ENCODE data around the gene PLA2G2F. TPM values are rescaled to one million over a fixed set of nuclear protein-coding genes. Genes with fewer than 3 reads are reported as not detected.

Gene PLA2G2F
- total RNA-seq, 4 donors from 2014 or later = 0.07 TPM; not detected in 3

DNA sequence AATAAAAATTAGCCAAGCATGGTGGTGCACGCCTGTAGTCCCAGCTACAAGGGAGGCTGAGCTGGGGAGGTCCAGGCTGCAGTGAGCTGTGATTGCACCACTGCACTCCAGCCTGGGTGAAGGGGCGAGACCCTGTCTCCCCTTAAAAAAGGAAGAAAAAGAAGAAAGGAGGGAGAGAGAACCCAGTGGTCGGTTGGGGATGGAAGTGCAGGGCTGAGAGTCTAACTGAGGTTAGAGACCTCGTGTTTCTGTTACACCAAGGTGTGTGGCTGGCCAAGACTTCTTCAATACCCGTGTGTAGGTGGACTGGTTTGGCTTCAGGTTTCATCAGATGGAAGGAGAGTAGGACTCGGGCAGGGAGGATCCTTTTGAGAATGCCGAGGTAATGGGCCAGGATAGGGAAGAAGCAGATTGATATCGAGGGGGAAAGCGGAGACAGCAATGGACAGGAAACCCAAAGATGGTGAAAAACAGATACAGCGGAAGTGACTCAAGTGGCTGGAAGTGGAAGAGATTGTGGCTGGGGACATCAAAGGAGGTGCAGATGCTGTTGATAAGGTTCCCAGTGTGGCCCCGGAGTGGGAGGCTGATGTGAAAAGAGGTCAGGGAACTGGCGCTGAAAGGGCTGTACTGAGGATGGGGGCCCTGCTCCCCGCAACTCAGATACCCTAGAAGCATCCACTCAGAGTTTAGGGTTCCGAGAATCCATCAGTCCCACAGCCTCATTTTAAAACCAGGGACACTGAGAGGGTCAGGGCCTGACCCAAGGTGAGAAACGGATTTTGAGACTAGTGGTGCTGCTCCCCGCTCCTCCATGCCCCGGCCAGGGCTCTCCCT, 46.1 kb downstream of the PLA2G2F start:
- TF ChIP-seq, protein P1, sequence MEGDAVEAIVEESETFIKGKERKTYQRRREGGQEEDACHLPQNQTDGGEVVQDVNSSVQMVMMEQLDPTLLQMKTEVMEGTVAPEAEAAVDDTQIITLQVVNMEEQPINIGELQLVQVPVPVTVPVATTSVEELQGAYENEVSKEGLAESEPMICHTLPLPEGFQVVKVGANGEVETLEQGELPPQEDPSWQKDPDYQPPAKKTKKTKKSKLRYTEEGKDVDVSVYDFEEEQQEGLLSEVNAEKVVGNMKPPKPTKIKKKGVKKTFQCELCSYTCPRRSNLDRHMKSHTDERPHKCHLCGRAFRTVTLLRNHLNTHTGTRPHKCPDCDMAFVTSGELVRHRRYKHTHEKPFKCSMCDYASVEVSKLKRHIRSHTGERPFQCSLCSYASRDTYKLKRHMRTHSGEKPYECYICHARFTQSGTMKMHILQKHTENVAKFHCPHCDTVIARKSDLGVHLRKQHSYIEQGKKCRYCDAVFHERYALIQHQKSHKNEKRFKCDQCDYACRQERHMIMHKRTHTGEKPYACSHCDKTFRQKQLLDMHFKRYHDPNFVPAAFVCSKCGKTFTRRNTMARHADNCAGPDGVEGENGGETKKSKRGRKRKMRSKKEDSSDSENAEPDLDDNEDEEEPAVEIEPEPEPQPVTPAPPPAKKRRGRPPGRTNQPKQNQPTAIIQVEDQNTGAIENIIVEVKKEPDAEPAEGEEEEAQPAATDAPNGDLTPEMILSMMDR (IDR thresholded peaks at IDR 0.05) = no peak
- TF ChIP-seq POLR2A (IDR thresholded peaks at IDR 0.05) = no peak
- peak overlapping the region in 1 of 2 donors; percentile 54 for H3K27ac ChIP-seq
- intact Hi-C loops (cut with DNase I; ENCODE audit: low total_unique reads) = no loop called here
- DNase-seq = no peak
- no peaks in the 10 kb centered on the region for H3K9me3 ChIP-seq
- H3K4me1 ChIP-seq = no peaks in the 10 kb centered on the region
- no peaks in the 10 kb centered on the region for H3K36me3 ChIP-seq
- no peaks in the 10 kb centered on the region for H3K27me3 ChIP-seq
- H3K4me3 ChIP-seq = no peak overlapping the region

DNA sequence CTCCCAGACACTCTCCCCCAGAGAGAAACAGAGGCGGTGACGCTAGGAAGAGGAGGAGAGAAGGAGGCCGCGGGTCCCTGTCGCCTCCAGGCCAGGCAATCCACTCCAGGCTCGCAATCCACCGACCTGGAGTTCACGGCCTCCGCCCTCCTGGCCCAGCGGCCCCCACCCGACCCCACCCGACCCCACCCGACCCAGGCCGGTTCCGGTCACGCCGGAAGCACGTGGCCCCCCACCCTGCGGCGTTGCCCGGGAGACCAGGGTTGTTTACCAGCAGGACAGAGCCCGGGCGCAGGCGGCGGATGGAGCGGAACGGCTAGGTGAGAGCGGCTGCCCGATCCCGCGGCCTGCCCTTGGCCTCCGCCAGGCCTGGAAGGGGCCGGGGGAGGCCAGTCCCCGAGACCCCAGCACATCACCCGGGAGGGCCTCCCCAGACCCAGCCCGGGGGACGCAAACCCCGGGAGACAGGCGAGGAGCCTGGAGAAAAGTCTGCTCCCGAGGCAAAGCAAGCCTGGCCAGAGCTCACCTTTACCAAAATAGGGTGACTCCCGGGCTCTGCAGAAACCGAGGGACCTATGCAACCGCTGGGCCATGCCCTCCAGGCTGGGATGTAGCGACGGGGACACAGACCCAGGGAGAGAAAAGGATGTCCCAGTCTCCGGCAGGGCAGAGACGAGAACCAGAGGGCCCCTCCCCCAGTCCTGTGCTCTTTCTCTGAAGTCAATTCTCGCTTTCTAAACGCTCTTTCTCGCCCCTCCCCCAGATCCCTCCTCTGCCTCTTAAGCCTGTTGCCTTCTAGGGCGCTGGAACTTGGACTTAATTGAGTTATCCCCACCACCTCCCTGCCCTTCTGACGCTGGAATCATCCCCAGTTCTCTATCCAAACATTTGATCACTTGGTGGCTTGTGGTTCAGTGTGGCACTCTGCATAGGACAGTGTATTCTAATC, 47.0 kb downstream of the PLA2G2F start, which contains the start of the genes PLA2G2C and UBXN10:
Gene PLA2G2C, minus strand, starts transcription at position 685 of the 949 bp plus-strand sequence. CDS start 9,155 bp downstream, outside the sequence.
Gene UBXN10, plus strand, starts transcription at position 263 of the 949 bp plus-strand sequence. CDS start 4,466 bp downstream, outside the sequence.
- DNase-seq = peak; percentile 38 to 44
- H3K27me3 ChIP-seq = no peaks in the 10 kb centered on the region
- TF ChIP-seq, protein P1 (IDR thresholded peaks at IDR 0.05) = no peak
- TF ChIP-seq POLR2A (IDR thresholded peaks at IDR 0.05) = no peak
- H3K36me3 ChIP-seq = no peaks in the 10 kb centered on the region
- H3K9me3 ChIP-seq = no peaks in the 10 kb centered on the region
- intact Hi-C loops (cut with DNase I; ENCODE audit: low total_unique reads) = no loop called here
- H3K4me3 ChIP-seq = peak within 1 kb of the TSS; percentile 16 to 34
- peak within 1 kb of the TSS; percentile 17 to 54 for H3K27ac ChIP-seq
- H3K4me1 ChIP-seq = no peaks in the 10 kb centered on the region

DNA sequence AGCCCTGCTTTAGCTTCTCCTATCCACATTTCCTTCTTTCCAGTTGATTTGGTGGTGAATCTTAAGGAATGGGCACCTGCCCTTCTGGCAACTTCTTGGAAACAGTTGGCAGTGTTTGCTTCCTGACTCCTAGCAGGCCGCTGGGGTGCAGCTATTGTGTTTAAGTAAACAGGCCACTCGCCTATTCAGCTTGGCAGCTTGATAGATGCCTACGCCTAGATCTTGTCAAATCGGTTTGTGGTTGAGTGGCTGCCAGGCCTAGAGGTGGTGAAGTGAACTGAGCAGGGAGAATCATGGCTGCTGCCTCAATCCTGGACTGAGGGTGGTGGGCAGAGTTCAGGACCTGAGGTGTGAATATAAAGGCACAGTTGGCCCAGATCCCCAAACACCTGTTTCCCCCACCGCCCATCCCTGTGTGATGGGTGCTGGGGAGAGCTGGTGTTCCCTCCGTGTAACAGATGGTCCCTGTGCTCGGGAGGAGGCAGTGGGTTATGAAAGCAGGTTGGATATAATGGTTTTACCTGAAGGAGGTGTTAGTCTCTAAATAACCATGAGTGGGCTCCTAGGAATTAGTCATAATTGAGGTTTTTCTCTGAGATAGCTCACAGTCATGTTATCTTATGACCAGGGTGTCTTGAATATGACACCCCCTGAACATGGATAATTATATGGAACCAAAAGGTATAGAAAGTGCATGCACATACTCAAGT, 48.1 kb downstream of the PLA2G2F start:
- H3K9me3 ChIP-seq = no peaks in the 10 kb centered on the region
- H3K4me3 ChIP-seq = no peak overlapping the region
- H3K4me1 ChIP-seq = no peaks in the 10 kb centered on the region
- H3K27me3 ChIP-seq = no peaks in the 10 kb centered on the region
- intact Hi-C loops (cut with DNase I; ENCODE audit: low total_unique reads) = no loop called here
- no peaks in the 10 kb centered on the region for H3K36me3 ChIP-seq
- peak overlapping the region; percentile 16 to 17 for H3K27ac ChIP-seq
- TF ChIP-seq POLR2A (IDR thresholded peaks at IDR 0.05) = no peak
- TF ChIP-seq, protein P1 (IDR thresholded peaks at IDR 0.05) = no peak
- peak in 1 of 2 donors; percentile 21 for DNase-seq

DNA sequence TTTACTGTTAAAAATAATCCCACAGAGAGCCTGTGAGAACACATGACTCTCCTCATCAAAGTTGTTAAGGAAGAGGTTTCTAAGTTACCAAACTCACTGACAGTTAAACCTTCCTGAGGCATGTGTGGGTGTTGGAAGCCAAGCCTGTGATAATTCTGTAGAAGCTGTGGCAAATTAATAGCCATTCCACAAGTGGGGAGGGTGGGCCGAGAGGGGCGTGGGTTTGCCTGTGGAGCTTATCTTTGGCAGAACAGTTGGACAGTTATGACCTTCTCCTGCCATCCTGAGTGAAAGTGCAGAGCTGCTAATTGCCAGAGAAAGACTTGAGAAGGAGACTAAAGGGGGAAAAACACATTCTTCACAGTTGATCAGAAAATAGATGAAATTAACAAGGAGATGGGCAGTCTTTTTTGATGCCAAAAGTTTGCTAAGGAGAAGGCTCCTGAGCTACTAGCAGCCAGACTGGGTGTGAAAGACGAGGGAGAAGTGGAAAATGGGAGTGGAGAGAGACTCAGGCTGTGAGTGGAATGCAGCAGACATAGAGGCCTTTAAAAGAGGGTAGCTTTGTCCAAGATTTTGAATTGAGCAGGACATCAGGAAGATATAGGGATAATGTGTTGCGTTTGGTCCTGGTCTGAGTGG, 48.8 kb downstream of the PLA2G2F start:
- peak overlapping the region; percentile 16 to 42 for H3K27ac ChIP-seq
- H3K4me1 ChIP-seq = no peaks in the 10 kb centered on the region
- peak in 1 of 2 donors; percentile 29 for DNase-seq
- intact Hi-C loops (cut with DNase I; ENCODE audit: low total_unique reads) = no loop called here
- TF ChIP-seq, protein P1 (IDR thresholded peaks at IDR 0.05) = no peak
- TF ChIP-seq POLR2A (IDR thresholded peaks at IDR 0.05) = no peak
- H3K9me3 ChIP-seq = no peaks in the 10 kb centered on the region
- H3K27me3 ChIP-seq = no peaks in the 10 kb centered on the region
- no peaks in the 10 kb centered on the region for H3K36me3 ChIP-seq
- no peak overlapping the region for H3K4me3 ChIP-seq

Data from uterus (tissue), 4 donors.